C4-2B (cell line): ENCODE measurements around the gene TCP11L1.

Source experiments
- CTCF ChIP-seq: fragments of 450-650 bp; conservative IDR thresholded peaks from 2 replicates; pipeline ENCODE4 v1.5.1; 2017; ENCODE audit warnings: mild to moderate bottlenecking
- ZFX ChIP-seq: fragments of 450-650 bp; IDR thresholded peaks from 2 replicates; pipeline ENCODE4 v1.6.1; 2017

GRCh38 chr11:33059331-33060007 lies 20.1 kb downstream of the TCP11L1 start:
- TF ChIP-seq CTCF (no peak), ZFX (no peak)
